GM12878 (cell line): ENCODE results near the gene MITF. TPM values are rescaled to one million over a fixed set of nuclear protein-coding genes. Genes with fewer than 3 reads are reported as not detected.

Experiments
- ATAC-seq: fragments of 200-7000 bp; cut with Tn5 transposase; 3 replicates; pipeline ENCODE4 v1.9.1; 2020; ENCODE audit warnings: mild to moderate bottlenecking, moderate library complexity
- BruUV-seq: library from RNA; stranded (reverse); fragments of 400-500 nt; replicated peaks from 2 replicates; lab custom pipeline; 2021; lab: Mats Ljungman, UMichigan
- CTCF ChIA-PET: fragments of 300-600 bp; sonication (Branson Sonifier 250); formaldehyde crosslinking; extraction: SDS; loops from one replicate; lab custom pipeline; 2021; ENCODE audit warnings: inconsistent platforms; lab: Yijun Ruan, JAX
- POLR2A ChIA-PET: fragments of 350-600 bp; formaldehyde crosslinking; extraction: SDS; loops from one replicate; lab custom pipeline; 2021; ENCODE audit warnings: inconsistent platforms; lab: Charles Lee
- RAD21 ChIA-PET: fragments of 300-600 bp; sonication (Branson Sonifier 250); formaldehyde crosslinking; loops from one replicate; lab custom pipeline; 2023; ENCODE audit warnings: antibody characterized with exemption; ENCODE audit not compliant: unreplicated experiment; lab: Charles Lee
- SMC1A ChIA-PET: fragments of 300-600 bp; sonication (Branson Sonifier 250); formaldehyde crosslinking; loops from one replicate; lab custom pipeline; 2023; ENCODE audit not compliant: unreplicated experiment, uncharacterized antibody; lab: Charles Lee
- DNase-seq: peaks from one replicate; pipeline ENCODE4 v3.0.0-alpha.2; 2011; ENCODE audit warnings: low read depth, low spot score
- FAIRE-seq: peaks from 3 replicates; lab custom pipeline; 2011; peaks lifted over from hg19 to GRCh38; lab: Jason Lieb, UNC
- H2AFZ ChIP-seq: 2 replicates; pipeline ENCODE4 v1.6.0; 2011; ENCODE audit warnings: low read depth, low read length, control low read depth; ENCODE audit not compliant: control insufficient read depth
- H3K27ac ChIP-seq: 2 replicates; pipeline ENCODE4 v1.5.1; 2011; ENCODE audit warnings: control low read depth; ENCODE audit not compliant: control insufficient read depth, insufficient read depth
- H3K27me3 ChIP-seq, 2 experiments: replicated peaks in 1 of 2; 2 replicates each; pipeline versions ENCODE4 v1.6.0 to v1.6.1; 2011; ENCODE audit warnings: low read length in 1 of 2; ENCODE audit not compliant: control insufficient read depth in 2 of 2, insufficient read depth in 2 of 2
- H3K36me3 ChIP-seq, 2 experiments: 2 replicates each; pipeline ENCODE4 v1.5.1; 2011; ENCODE audit warnings: low read length in 1 of 2; ENCODE audit not compliant: control insufficient read depth in 2 of 2, insufficient read depth in 2 of 2
- H3K4me1 ChIP-seq: 2 replicates; pipeline ENCODE4 v1.6.1; 2011; ENCODE audit warnings: mild to moderate bottlenecking, low read length, moderate library complexity, mixed read lengths; ENCODE audit not compliant: control insufficient read depth, insufficient read depth
- H3K4me2 ChIP-seq: 2 replicates; pipeline ENCODE4 v1.6.0; 2011; ENCODE audit warnings: control low read depth; ENCODE audit not compliant: control insufficient read depth, insufficient read depth
- H3K4me3 ChIP-seq: fragments of 200-600 bp; sonication (generic); 2 replicates; pipeline ENCODE4 v1.5.1; 2016
- H3K79me2 ChIP-seq: 2 replicates; pipeline ENCODE4 v1.6.0; 2011; ENCODE audit warnings: low read length; ENCODE audit not compliant: control insufficient read depth, insufficient read depth
- H3K9ac ChIP-seq: 2 replicates; pipeline ENCODE4 v1.8.0; 2011; ENCODE audit warnings: low read length, control low read depth, mixed read lengths; ENCODE audit not compliant: control insufficient read depth, insufficient read depth
- H3K9me3 ChIP-seq: replicated peaks from 3 replicates; pipeline ENCODE4 v1.5.1; 2011; ENCODE audit warnings: mild to moderate bottlenecking, low read length; ENCODE audit not compliant: control insufficient read depth, insufficient read depth
- H4K20me1 ChIP-seq: 2 replicates; pipeline ENCODE4 v1.6.0; 2011; ENCODE audit not compliant: control insufficient read depth, insufficient read depth
- BCL11A ChIP-seq: IDR thresholded peaks from 2 replicates; pipeline ENCODE4 v1.6.1; 2011; ENCODE audit warnings: low read depth, low read length
- BRCA1 ChIP-seq: IDR thresholded peaks from 2 replicates; pipeline ENCODE4 v1.6.1; 2011; ENCODE audit warnings: low read depth, low read length, improper control_type of control experiment
- CBX5 ChIP-seq: sonication (generic); IDR thresholded peaks from 2 replicates; pipeline ENCODE4 v1.6.1; 2016; ENCODE audit warnings: low read depth, moderate library complexity, mild to moderate bottlenecking, inconsistent platforms
- CEBPB ChIP-seq, 2 experiments: fragments of 150-350 bp in 1 of 2; IDR thresholded peaks; 2 replicates each; pipeline ENCODE4 v1.6.1; 2012 to 2014; ENCODE audit warnings: low read depth in 2 of 2, low read length in 2 of 2, borderline replicate concordance in 1 of 2, inconsistent platforms in 1 of 2
- EZH2 ChIP-seq: IDR thresholded peaks from 2 replicates; pipeline ENCODE4 v1.6.1; 2012; ENCODE audit warnings: low read depth, mild to moderate bottlenecking, control low read depth, inconsistent platforms, low read length, borderline replicate concordance; ENCODE audit not compliant: control insufficient read depth
- FOXK2 ChIP-seq: fragments of 450-650 bp; IDR thresholded peaks from 2 replicates; pipeline ENCODE4 v1.6.1; 2017; ENCODE audit warnings: mild to moderate bottlenecking, moderate library complexity
- HDGF ChIP-seq: fragments of 450-650 bp; IDR thresholded peaks from 2 replicates; pipeline ENCODE4 v1.6.1; 2016; ENCODE audit warnings: antibody characterized with exemption
- MLLT1 ChIP-seq: fragments of 450-650 bp; IDR thresholded peaks from 2 replicates; pipeline ENCODE4 v1.6.1; 2016; ENCODE audit warnings: mild to moderate bottlenecking
- MTA2 ChIP-seq: fragments of 450-650 bp; IDR thresholded peaks from 2 replicates; pipeline ENCODE4 v1.6.1; 2016; ENCODE audit warnings: low read depth, mild to moderate bottlenecking, moderate library complexity
- NFXL1 ChIP-seq: fragments of 450-650 bp; IDR thresholded peaks from 2 replicates; pipeline ENCODE4 v1.6.1; 2017; ENCODE audit warnings: antibody characterized with exemption, mild to moderate bottlenecking, borderline replicate concordance
- PAX5 ChIP-seq: IDR thresholded peaks from 2 replicates; pipeline ENCODE4 v1.6.1; 2011; ENCODE audit warnings: low read depth, low read length, borderline replicate concordance
- RAD21 ChIP-seq: IDR thresholded peaks from 2 replicates; pipeline ENCODE4 v1.6.1; 2011; ENCODE audit warnings: mild to moderate bottlenecking, low read depth, low read length, moderate library complexity; ENCODE audit not compliant: insufficient read depth
- SIX5 ChIP-seq: IDR thresholded peaks from 2 replicates; pipeline ENCODE4 v1.6.1; 2011; ENCODE audit warnings: mild to moderate bottlenecking, low read depth, low read length, moderate library complexity; ENCODE audit not compliant: severe bottlenecking
- SUZ12 ChIP-seq: fragments of 200-600 bp; sonication (generic); IDR thresholded peaks from one replicate; pipeline ENCODE4 v1.6.1; 2018; ENCODE audit warnings: antibody characterized with exemption, mild to moderate bottlenecking; ENCODE audit not compliant: unreplicated experiment
- TCF3 ChIP-seq: IDR thresholded peaks from 2 replicates; pipeline ENCODE4 v1.6.1; 2012; ENCODE audit warnings: low read depth, mild to moderate bottlenecking, low read length, borderline replicate concordance; ENCODE audit not compliant: insufficient read depth
- WRNIP1 ChIP-seq: IDR thresholded peaks from 2 replicates; pipeline ENCODE4 v1.6.1; 2011; ENCODE audit warnings: low read depth, low read length, improper control_type of control experiment, borderline replicate concordance
- ZNF622 ChIP-seq: fragments of 450-650 bp; IDR thresholded peaks from 2 replicates; pipeline ENCODE4 v1.6.1; 2017; ENCODE audit warnings: mild to moderate bottlenecking, inconsistent platforms
- ZZZ3 ChIP-seq: IDR thresholded peaks from 2 replicates; pipeline ENCODE4 v1.6.1; 2011; ENCODE audit warnings: low read depth; ENCODE audit not compliant: control insufficient read depth, insufficient read length
- WGBS: methylation state at CpG from one replicate; pipeline ENCODE4 v1.1.6; 2016; ENCODE audit warnings: low lambda C conversion rate; ENCODE audit not compliant: insufficient replicate concordance, insufficient coverage; ENCODE audit errors: missing lambda C conversion rate; 5-methylcytosine and 5-hydroxymethylcytosine counted together
- in situ Hi-C: fragments of 300-500 bp; cut with MboI; formaldehyde crosslinking; loops from 9 replicates; pipeline ENCODE4 v1.14.3; 2018; ENCODE audit warnings: mixed read lengths
- intact Hi-C: fragments of 100-400 bp; cut with micrococcal nuclease; formaldehyde crosslinking; loops from one replicate; pipeline ENCODE4 v1.14.2; 2022; ENCODE audit not compliant: unreplicated experiment
- polyA plus RNA-seq, 11 experiments: library from polyadenylated mRNA; depleted of rRNA in 4 of 11; unstranded in 6 of 11; stranded (reverse) in 5 of 11; fragments of >200 nt; fragmentation: Nextera tagmentation in 4 of 11; fragmentation: Illumina TruSeq in 1 of 11; extraction: Ambion mirVana in 4 of 11; extraction: Trizol in 1 of 11; gene quantifications; 1 replicate in 1 of 11; 2 replicates in 10 of 11; pipeline versions ENCODE4 v1.2.1 to v1.2.3, GENCODE V29; 2011 to 2016; ENCODE audit warnings: inconsistent platforms in 2 of 11, missing spikeins in 2 of 11, low read depth in 1 of 11
- total RNA-seq, 4 experiments: library from RNA; depleted of rRNA in 3 of 4; stranded (reverse); fragments of >200 nt in 3 of 4; fragmentation: Illumina TruSeq in 1 of 4; extraction: Trizol in 1 of 4; gene quantifications; 2 replicates each; pipeline versions ENCODE4 v1.2.1 to v1.2.3, GENCODE V29; 2013 to 2021
- TF ChIP-seq, protein P1 (sequence below): IDR thresholded peaks from 2 replicates; pipeline ENCODE4 v1.6.1; 2012; ENCODE audit warnings: low read depth, low read length, improper control_type of control experiment
- TF ChIP-seq, protein P2 (sequence below): IDR thresholded peaks from 2 replicates; pipeline ENCODE4 v1.6.1; 2011; ENCODE audit warnings: low read depth, low read length, improper control_type of control experiment, borderline replicate concordance

The MITF gene
- total and polyA plus RNA-seq, 10 of the 15 experiments (the other 5 are each of a cell fraction or from before 2014, with no cell fraction given) = under 0.01 to 0.90 (median 0.06) TPM; not detected in 3

DNA sequence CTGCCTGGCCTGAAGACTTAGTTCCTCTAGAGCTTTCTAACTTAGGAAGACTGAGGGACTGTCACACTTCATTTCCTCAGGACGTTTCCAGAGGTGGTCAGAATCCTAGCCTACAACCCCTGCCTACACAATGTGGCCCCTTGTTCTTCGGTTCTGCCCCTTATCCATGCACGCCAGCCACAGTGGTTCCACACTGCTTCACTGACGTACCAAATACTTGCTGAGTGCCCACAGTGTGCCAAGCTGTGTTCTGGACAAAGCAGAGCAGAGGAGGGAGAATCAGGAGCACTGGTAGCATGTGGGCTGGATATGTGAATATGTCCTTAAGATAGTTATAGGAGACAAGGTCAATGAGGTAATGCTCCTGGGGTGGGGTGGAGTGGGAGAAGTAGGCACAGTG lies 189.8 kb downstream of the MITF start (continued):
- TF ChIP-seq WRNIP1 = no peak
- TF ChIP-seq SUZ12 = no peak
- no peak for TF ChIP-seq CBX5
- TF ChIP-seq, protein P1, sequence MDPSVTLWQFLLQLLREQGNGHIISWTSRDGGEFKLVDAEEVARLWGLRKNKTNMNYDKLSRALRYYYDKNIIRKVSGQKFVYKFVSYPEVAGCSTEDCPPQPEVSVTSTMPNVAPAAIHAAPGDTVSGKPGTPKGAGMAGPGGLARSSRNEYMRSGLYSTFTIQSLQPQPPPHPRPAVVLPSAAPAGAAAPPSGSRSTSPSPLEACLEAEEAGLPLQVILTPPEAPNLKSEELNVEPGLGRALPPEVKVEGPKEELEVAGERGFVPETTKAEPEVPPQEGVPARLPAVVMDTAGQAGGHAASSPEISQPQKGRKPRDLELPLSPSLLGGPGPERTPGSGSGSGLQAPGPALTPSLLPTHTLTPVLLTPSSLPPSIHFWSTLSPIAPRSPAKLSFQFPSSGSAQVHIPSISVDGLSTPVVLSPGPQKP = no peak
- no peak for TF ChIP-seq BRCA1
- no peak for TF ChIP-seq HDGF
- no peak for TF ChIP-seq TCF3
- no peak for TF ChIP-seq MTA2
- TF ChIP-seq CEBPB (IDR thresholded peaks at IDR 0.05; ENCODE audit: borderline replicate concordance in 1 of 2, low read depth in 2 of 2, low read length in 2 of 2) = no peak
- TF ChIP-seq NFXL1 = no peak
- no peak for TF ChIP-seq ZZZ3
- TF ChIP-seq FOXK2 = no peak
- TF ChIP-seq, all 136 proteins: peak for 0

- no peaks in the 10 kb centered on the region for H3K79me2 ChIP-seq
- no peak for DNase-seq
- ChIA-PET RAD21 (no interaction called here), POLR2A (no interaction called here), CTCF (no interaction called here), SMC1A (no interaction called here)
- H3K4me1 ChIP-seq = no peaks in the 10 kb centered on the region
- no peaks in the 10 kb centered on the region for H3K36me3 ChIP-seq
- WGBS = 24% methylated on average over 2 of the region's 2 CpGs
- no peak for ATAC-seq
- H3K4me3 ChIP-seq = no peak overlapping the region
- no peak for FAIRE-seq
- no peaks in the 10 kb centered on the region for H3K9me3 ChIP-seq
- no peak overlapping the region for H3K27ac ChIP-seq
- H2AFZ ChIP-seq = no peak overlapping the region
- intact Hi-C loops (no loop called here), in situ Hi-C loops (loop anchor here (25.0 kb wide), 1 partner anchor 768 kb away; no protein-coding TSS in a partner anchor)
- no peaks in the 10 kb centered on the region for H4K20me1 ChIP-seq
- TF ChIP-seq RAD21 (no peak), MLLT1 (no peak), PAX5 (no peak), EZH2 (no peak), SIX5 (no peak), BCL11A (no peak), ZNF622 (no peak)
- TF ChIP-seq, protein P2, sequence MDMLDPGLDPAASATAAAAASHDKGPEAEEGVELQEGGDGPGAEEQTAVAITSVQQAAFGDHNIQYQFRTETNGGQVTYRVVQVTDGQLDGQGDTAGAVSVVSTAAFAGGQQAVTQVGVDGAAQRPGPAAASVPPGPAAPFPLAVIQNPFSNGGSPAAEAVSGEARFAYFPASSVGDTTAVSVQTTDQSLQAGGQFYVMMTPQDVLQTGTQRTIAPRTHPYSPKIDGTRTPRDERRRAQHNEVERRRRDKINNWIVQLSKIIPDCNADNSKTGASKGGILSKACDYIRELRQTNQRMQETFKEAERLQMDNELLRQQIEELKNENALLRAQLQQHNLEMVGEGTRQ = no peak
- no peaks in the 10 kb centered on the region for H3K27me3 ChIP-seq
- no TSS peak for BruUV-seq
- H3K9ac ChIP-seq = no peak overlapping the region
- H3K4me2 ChIP-seq = no peak overlapping the region
Observed at GRCh38 chr3:69930564-69930963, 191.3 kb downstream of the MITF start.
